ENCODE results near the gene SLC2A11.

The SLC2A11 gene

DNA sequence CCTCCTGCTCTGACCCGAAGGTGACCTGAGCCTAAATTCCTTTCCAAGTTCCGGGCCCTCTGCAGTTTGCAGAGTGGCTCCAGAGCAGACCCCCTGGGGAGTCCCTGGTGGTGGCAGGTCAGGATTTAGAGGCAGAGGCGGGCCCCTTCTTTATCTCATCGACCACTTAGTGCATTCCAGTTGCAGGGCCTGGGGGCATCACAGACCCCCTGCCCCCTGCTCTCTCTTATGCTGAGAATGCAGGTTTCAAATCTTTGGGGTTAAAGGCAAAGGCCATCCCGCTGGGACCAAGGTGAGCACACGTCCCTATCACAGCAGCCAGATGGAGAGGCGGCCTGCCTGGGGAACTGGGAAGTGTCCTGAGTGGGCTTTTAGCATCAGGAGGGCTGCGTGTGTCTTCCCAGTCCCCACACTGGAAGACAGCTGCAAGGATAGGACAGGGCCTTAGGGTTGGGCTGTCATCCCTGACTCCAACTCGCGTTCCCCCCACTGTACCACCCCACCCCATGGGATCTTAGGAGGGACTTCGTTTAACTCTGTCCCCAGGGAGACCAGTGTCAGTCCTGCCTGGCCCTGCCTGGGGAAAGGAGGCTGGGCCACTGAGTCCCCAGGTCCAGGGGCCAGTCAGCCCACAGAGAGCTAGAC is 30.2 kb upstream of the SLC2A11 start:
- H3K27ac ChIP-seq = no peak overlapping the region
- no peak overlapping the region for H3K4me3 ChIP-seq
- DNase-seq (ENCODE audit: low spot score) = no peak
- TF ChIP-seq, protein P1, sequence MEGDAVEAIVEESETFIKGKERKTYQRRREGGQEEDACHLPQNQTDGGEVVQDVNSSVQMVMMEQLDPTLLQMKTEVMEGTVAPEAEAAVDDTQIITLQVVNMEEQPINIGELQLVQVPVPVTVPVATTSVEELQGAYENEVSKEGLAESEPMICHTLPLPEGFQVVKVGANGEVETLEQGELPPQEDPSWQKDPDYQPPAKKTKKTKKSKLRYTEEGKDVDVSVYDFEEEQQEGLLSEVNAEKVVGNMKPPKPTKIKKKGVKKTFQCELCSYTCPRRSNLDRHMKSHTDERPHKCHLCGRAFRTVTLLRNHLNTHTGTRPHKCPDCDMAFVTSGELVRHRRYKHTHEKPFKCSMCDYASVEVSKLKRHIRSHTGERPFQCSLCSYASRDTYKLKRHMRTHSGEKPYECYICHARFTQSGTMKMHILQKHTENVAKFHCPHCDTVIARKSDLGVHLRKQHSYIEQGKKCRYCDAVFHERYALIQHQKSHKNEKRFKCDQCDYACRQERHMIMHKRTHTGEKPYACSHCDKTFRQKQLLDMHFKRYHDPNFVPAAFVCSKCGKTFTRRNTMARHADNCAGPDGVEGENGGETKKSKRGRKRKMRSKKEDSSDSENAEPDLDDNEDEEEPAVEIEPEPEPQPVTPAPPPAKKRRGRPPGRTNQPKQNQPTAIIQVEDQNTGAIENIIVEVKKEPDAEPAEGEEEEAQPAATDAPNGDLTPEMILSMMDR (IDR thresholded peaks at IDR 0.05) = no peak

DNA sequence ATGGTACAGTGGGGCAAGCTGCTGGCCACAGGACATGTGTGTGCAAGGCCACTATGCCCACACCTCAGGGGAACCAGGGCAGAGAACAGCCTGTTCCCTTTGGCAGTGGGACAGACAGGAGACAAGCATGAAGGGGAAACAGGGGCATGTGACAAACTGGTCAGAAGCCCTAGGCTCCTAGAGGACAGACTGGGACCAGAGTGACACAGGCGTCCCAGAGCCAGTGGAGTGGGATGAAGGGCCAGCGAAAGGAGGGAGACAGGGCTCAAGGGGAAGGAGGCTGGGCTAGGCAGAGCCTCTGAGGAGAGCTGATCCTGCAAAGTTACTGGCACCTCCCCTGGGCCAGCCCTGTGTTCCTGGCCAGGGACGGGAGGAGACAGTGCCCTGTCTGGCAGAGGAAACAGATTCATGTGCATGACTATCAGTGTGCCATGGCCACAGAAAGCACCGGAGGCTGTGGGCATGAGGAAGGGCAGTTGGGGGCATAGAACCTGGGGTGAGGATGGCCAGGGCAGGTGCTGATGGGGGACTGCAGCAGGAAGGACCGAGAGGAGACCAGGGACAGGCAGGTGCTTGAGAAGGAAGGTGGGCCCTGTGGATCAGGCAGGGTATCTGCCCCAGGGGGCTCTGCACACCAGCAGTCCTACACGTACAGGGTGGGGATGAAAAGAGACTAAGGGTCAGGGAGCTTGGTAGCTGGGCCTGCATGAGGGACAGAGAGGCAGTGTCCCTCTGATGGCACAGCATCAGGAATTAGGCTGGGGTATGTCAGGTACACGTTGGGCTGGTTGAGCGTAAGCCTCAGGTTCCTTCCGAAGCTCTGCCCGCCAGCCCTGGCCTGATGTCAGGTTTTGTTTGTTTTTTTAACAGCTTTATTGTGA is 28.6 kb upstream of the SLC2A11 start:
- no peak overlapping the region for H3K27ac ChIP-seq
- H3K4me3 ChIP-seq = no peak overlapping the region
- TF ChIP-seq, protein P1 (IDR thresholded peaks at IDR 0.05) = no peak
- no peak for DNase-seq (ENCODE audit: low spot score)

DNA sequence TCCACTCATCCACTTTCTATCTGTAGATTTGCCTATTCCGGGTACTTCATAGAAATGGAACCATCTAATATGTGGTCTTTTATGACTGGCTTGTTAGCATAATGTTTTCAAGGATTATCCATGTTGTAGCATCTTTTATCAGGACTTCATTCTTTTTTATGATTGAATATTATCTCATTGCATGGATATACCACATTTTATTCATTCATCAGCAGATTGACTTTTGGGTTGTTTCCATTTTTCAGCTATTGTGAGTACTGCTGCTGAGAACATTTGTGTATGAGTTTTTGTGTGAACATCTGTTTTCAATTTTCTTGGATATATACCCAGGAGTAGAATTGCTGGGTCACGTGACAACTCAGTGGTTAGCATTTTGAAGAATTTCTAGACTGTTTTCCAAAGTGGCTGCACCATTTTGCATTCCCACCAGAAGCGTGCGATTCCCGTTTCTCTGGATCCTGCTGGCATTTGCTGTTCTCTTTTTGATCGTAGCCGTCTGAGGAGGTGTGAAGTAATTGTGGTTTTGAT is 27.8 kb upstream of the SLC2A11 start:
- TF ChIP-seq, protein P1 (IDR thresholded peaks at IDR 0.05) = no peak
- no peak for DNase-seq (ENCODE audit: low spot score)
- Histone ChIP-seq H3K27ac (no peak overlapping the region), H3K4me3 (no peak overlapping the region)

GRCh38 chr22:23831261-23831660 is 26.4 kb upstream of the SLC2A11 start:
- Histone ChIP-seq H3K27ac (no peak overlapping the region), H3K4me3 (no peak overlapping the region)
- no peak for DNase-seq (ENCODE audit: low spot score)
- TF ChIP-seq, protein P1 (IDR thresholded peaks at IDR 0.05) = no peak

DNA sequence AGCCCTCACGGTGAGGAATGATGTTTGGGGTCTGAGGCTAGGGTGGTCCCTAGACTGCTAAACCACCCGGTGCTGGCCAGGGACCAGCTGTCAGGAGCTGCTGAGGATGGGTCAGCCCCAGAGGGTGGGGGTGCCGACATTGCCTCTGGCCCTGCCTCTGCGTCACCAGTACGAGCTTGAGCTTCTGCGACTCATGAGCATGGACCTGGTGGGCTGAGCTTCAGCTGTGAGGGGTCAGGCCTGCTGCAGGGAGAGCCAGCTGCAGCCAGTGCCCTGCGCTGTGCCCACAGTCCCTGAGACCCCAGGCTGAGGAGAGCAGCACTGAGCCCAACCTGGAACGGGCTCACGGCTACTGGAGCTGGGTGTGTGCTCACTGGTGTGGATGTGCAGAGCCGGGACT is 25.9 kb upstream of the SLC2A11 start:
- TF ChIP-seq, protein P1 (IDR thresholded peaks at IDR 0.05) = no peak
- Histone ChIP-seq H3K4me3 (no peak overlapping the region), H3K27ac (no peak overlapping the region)
- peak; percentile 68 for DNase-seq (ENCODE audit: low spot score)

DNA sequence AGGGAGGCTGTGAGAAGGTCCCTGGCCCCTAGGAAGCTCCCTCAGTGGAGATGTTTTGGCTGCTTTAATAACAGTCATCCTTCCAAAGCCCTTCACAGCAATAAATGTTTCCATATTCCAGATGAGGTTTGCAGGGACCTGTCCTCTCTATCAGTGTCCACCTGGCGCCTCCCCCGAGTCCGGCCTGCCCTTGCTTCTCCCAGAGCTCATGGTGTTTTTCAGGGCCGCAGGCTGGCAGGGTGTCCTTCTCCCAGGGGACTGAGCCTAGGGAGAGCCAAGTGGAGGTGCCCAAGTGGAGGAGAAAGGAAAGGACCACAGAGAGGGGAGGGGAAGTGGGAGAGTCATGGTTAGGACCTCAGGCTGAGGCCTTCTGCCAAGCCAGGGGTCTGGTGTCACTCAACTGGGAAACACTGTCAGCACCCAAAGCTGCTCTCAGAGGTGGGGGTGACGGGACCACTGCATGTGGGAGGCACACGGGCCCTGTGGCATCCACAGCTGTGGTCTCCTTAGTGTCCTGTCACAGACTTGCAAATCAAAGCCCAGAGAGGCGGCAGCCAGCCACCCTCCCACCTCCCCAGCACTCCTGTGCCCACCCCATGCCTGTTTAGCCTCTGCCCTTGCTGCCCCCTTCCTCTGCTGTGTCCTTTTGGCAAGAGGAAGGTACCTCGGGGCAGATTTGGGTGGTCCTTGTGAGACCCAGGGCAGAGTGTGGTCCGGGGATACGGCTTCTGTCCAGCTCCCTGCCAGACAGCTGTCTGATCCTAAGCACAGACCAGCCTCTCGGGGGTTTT is 25.3 kb upstream of the SLC2A11 start:
- DNase-seq (ENCODE audit: low spot score) = peak; percentile 67
- no peak overlapping the region for H3K27ac ChIP-seq
- no peak overlapping the region for H3K4me3 ChIP-seq
- TF ChIP-seq, protein P1 (IDR thresholded peaks at IDR 0.05) = no peak
